ENCODE data around the gene ABCA1. TPM values are rescaled to one million over a fixed set of nuclear protein-coding genes. Genes with fewer than 3 reads are reported as not detected.
A peak's percentile ranks its signal among the peaks of the same experiment; 100 is the strongest.

Gene ABCA1
- total and polyA plus RNA-seq, 2 of the 13 experiments (the other 11 are each of a cell fraction or from before 2014, with no cell fraction given): 26.8 to 63.8 TPM

DNA sequence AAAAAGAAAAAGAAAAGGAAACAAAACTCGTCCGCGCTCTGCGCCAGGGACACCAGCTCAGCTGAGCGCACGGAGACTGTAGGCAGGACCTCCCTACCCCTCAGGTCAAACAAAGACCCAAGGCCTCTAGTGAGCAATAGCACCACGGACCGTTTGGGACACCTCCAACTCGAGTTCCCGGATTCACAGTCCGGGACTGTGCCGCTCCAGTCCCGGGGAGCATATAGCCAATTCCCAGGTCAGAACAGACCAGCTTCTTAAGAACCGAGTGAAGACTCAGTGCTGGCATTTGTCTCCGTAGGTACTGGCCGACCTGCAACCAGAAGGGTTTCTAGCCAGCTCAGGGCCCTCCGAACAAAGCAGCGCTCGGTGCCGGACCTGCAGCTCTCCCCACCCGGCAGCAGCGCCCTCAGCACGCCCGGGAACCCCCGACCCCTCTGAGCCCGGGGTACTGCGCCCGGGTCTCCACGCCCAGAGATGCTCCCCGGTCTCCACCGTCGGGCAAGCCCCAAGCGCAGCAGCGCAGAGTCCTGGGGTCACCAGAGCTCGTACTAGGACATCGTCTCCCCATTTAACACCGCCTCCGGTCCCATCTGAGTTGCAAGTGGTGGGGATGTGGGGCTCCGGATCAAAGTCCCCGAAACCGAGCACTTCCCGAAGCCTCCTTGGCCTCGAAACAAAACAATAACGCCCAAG is 591 bp downstream of the ABCA1 start (continued):
- TF ChIP-seq AFF4 (CRISPR knock-in tag; IDR thresholded peaks at IDR 0.05): no peak
- no peak for TF ChIP-seq HNF4G (IDR thresholded peaks at IDR 0.05; ENCODE audit: borderline replicate concordance, low read depth, low read length)
- TF ChIP-seq HNF4G (CRISPR knock-in tag; IDR thresholded peaks at IDR 0.05; ENCODE audit: borderline replicate concordance, low read depth): no peak
- TF ChIP-seq AGO1 (IDR thresholded peaks at IDR 0.05; ENCODE audit: low read depth, low read length, poor library complexity, severe bottlenecking): no peak
- TF ChIP-seq, protein P1, sequence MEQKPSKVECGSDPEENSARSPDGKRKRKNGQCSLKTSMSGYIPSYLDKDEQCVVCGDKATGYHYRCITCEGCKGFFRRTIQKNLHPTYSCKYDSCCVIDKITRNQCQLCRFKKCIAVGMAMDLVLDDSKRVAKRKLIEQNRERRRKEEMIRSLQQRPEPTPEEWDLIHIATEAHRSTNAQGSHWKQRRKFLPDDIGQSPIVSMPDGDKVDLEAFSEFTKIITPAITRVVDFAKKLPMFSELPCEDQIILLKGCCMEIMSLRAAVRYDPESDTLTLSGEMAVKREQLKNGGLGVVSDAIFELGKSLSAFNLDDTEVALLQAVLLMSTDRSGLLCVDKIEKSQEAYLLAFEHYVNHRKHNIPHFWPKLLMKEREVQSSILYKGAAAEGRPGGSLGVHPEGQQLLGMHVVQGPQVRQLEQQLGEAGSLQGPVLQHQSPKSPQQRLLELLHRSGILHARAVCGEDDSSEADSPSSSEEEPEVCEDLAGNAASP (CRISPR knock-in tag; IDR thresholded peaks at IDR 0.05; ENCODE audit: borderline replicate concordance): no peak
- TF ChIP-seq BRCA1 (CRISPR knock-in tag; IDR thresholded peaks at IDR 0.05): peak; percentile 23; the same call in 1 of the 2 replicates
- TF ChIP-seq ATM (IDR thresholded peaks at IDR 0.05; ENCODE audit: borderline replicate concordance): no peak
- no peak for TF ChIP-seq ZSCAN21 (CRISPR knock-in tag; IDR thresholded peaks at IDR 0.05; ENCODE audit: borderline replicate concordance)
- no peak for TF ChIP-seq PAX8 (CRISPR knock-in tag; IDR thresholded peaks at IDR 0.05; ENCODE audit: borderline replicate concordance)
- TF ChIP-seq MIER3 (CRISPR knock-in tag; IDR thresholded peaks at IDR 0.05; ENCODE audit: borderline replicate concordance): no peak
- TF ChIP-seq ZNF557 (CRISPR knock-in tag; IDR thresholded peaks at IDR 0.05): no peak
- no peak for TF ChIP-seq ZBTB8A (CRISPR knock-in tag; IDR thresholded peaks at IDR 0.05; ENCODE audit: borderline replicate concordance, low read depth)
- TF ChIP-seq NFE2L1 (CRISPR knock-in tag; IDR thresholded peaks at IDR 0.05; ENCODE audit: borderline replicate concordance): no peak
- TF ChIP-seq HOXA3 (CRISPR knock-in tag; IDR thresholded peaks at IDR 0.05): no peak
- TF ChIP-seq, protein P2, sequence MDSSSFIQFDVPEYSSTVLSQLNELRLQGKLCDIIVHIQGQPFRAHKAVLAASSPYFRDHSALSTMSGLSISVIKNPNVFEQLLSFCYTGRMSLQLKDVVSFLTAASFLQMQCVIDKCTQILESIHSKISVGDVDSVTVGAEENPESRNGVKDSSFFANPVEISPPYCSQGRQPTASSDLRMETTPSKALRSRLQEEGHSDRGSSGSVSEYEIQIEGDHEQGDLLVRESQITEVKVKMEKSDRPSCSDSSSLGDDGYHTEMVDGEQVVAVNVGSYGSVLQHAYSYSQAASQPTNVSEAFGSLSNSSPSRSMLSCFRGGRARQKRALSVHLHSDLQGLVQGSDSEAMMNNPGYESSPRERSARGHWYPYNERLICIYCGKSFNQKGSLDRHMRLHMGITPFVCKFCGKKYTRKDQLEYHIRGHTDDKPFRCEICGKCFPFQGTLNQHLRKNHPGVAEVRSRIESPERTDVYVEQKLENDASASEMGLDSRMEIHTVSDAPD (CRISPR knock-in tag; IDR thresholded peaks at IDR 0.05): no peak
- TF ChIP-seq ZNF781 (CRISPR knock-in tag; IDR thresholded peaks at IDR 0.05; ENCODE audit: borderline replicate concordance, not compliant biosample characterization): no peak
- TF ChIP-seq TGIF2 (CRISPR knock-in tag; IDR thresholded peaks at IDR 0.05): no peak
- no peak for TF ChIP-seq BRD4 (CRISPR knock-in tag; IDR thresholded peaks at IDR 0.05)
- TF ChIP-seq, protein P3, sequence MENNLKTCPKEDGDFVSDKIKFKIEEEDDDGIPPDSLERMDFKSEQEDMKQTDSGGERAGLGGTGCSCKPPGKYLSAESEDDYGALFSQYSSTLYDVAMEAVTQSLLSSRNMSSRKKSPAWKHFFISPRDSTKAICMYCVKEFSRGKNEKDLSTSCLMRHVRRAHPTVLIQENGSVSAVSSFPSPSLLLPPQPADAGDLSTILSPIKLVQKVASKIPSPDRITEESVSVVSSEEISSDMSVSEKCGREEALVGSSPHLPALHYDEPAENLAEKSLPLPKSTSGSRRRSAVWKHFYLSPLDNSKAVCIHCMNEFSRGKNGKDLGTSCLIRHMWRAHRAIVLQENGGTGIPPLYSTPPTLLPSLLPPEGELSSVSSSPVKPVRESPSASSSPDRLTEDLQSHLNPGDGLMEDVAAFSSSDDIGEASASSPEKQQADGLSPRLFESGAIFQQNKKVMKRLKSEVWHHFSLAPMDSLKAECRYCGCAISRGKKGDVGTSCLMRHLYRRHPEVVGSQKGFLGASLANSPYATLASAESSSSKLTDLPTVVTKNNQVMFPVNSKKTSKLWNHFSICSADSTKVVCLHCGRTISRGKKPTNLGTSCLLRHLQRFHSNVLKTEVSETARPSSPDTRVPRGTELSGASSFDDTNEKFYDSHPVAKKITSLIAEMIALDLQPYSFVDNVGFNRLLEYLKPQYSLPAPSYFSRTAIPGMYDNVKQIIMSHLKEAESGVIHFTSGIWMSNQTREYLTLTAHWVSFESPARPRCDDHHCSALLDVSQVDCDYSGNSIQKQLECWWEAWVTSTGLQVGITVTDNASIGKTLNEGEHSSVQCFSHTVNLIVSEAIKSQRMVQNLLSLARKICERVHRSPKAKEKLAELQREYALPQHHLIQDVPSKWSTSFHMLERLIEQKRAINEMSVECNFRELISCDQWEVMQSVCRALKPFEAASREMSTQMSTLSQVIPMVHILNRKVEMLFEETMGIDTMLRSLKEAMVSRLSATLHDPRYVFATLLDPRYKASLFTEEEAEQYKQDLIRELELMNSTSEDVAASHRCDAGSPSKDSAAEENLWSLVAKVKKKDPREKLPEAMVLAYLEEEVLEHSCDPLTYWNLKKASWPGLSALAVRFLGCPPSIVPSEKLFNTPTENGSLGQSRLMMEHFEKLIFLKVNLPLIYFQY (CRISPR knock-in tag; IDR thresholded peaks at IDR 0.05; ENCODE audit: borderline replicate concordance): no peak
